SK-N-SH (cell line): ENCODE data around the gene PRKCI. TPM values are rescaled to one million over a fixed set of nuclear protein-coding genes. Genes with fewer than 3 reads are reported as not detected.

ENCODE experiments used
- CTCF ChIA-PET: fragments of 300-600, 350-600 bp; formaldehyde crosslinking; extraction: SDS; loops from one replicate; lab custom pipeline; 2021; lab: Yijun Ruan, JAX
- POLR2A ChIA-PET: fragments of 350-600 bp; sonication (Branson Sonifier 250); formaldehyde crosslinking; extraction: SDS; loops from one replicate; lab custom pipeline; 2020; ENCODE audit warnings: antibody characterized with exemption, inconsistent platforms; lab: Yijun Ruan, JAX
- DNase-seq: peaks from one replicate; pipeline ENCODE4 v3.0.0; 2012
- H2AFZ ChIP-seq: fragments of 200-600 bp; sonication (generic); 2 replicates; pipeline ENCODE4 v1.8.1; 2016; ENCODE audit warnings: antibody characterized with exemption, mild to moderate bottlenecking, low read depth
- H3F3A ChIP-seq: fragments of 200-600 bp; sonication (generic); replicated peaks from 2 replicates; pipeline ENCODE3; 2016; ENCODE audit warnings: antibody characterized with exemption, mild to moderate bottlenecking; ENCODE audit not compliant: insufficient read depth
- H3K27ac ChIP-seq, 2 experiments: fragments of 200-500 bp in 1 of 2; fragments of 200-600 bp in 1 of 2; sonication (Bioruptor generic) in 1 of 2; sonication (generic), shearing (Covaris generic) in 1 of 2; 2 replicates each; pipeline versions ENCODE4 v1.5.1 to v1.6.1; 2014 to 2016; ENCODE audit warnings: low read depth in 2 of 2, inconsistent platforms in 1 of 2, low read length in 1 of 2, mild to moderate bottlenecking in 1 of 2, mixed read lengths in 1 of 2
- H3K27me3 ChIP-seq: fragments of 200-600 bp; sonication (generic), shearing (Covaris generic); 2 replicates; pipeline ENCODE4 v1.6.1; 2016; ENCODE audit warnings: mixed run types; ENCODE audit not compliant: insufficient read depth
- H3K36me3 ChIP-seq, 2 experiments: fragments of 200-500 bp in 1 of 2; fragments of 200-600 bp in 1 of 2; sonication (Bioruptor generic) in 1 of 2; sonication (generic) in 1 of 2; replicated peaks in 1 of 2; 2 replicates each; pipeline versions ENCODE3 to v1.5.1; 2014 to 2016; ENCODE audit warnings: low read length in 1 of 2, mild to moderate bottlenecking in 1 of 2; ENCODE audit not compliant: insufficient read depth in 2 of 2, control insufficient read depth in 1 of 2
- H3K4me1 ChIP-seq, 2 experiments: fragments of 200-500 bp in 1 of 2; fragments of 200-600 bp in 1 of 2; sonication (Bioruptor generic) in 1 of 2; sonication (generic), shearing (Covaris generic) in 1 of 2; 2 replicates each; pipeline versions ENCODE4 v1.5.1 to v1.6.1; 2014 to 2016; ENCODE audit warnings: low read depth in 1 of 2, low read length in 1 of 2, mixed run types in 1 of 2; ENCODE audit not compliant: insufficient read depth in 2 of 2, control insufficient read depth in 1 of 2
- H3K4me2 ChIP-seq: fragments of 200-600 bp; sonication (generic), shearing (Covaris generic); 2 replicates; pipeline ENCODE4 v1.6.1; 2017; ENCODE audit warnings: mixed run types
- H3K4me3 ChIP-seq, 2 experiments: fragments of 200-500 bp in 1 of 2; fragments of 200-600 bp in 1 of 2; sonication (Bioruptor generic) in 1 of 2; sonication (generic), shearing (Covaris generic) in 1 of 2; 2 replicates each; pipeline versions ENCODE4 v1.5.1 to v1.8.1; 2014 to 2016; ENCODE audit warnings: low read depth in 2 of 2, inconsistent platforms in 1 of 2, low read length in 1 of 2, mild to moderate bottlenecking in 1 of 2, mixed read lengths in 1 of 2, moderate library complexity in 1 of 2
- H3K79me2 ChIP-seq: fragments of 200-600 bp; sonication (generic); 2 replicates; pipeline ENCODE4 v1.8.1; 2017; ENCODE audit warnings: mild to moderate bottlenecking; ENCODE audit not compliant: insufficient read depth
- H3K9ac ChIP-seq: fragments of 200-600 bp; sonication (generic); 2 replicates; pipeline ENCODE4 v1.6.1; 2017; ENCODE audit warnings: mixed run types
- H3K9me2 ChIP-seq: fragments of 200-600 bp; sonication (generic); 2 replicates; pipeline ENCODE4 v1.6.1; 2017; ENCODE audit warnings: mixed run types
- H3K9me3 ChIP-seq: fragments of 200-600 bp; sonication (generic); 2 replicates; pipeline ENCODE4 v1.6.1; 2017; ENCODE audit warnings: mixed run types, mild to moderate bottlenecking, moderate library complexity
- H4K20me1 ChIP-seq: fragments of 200-600 bp; sonication (generic); 2 replicates; pipeline ENCODE4 v1.6.1; 2017; ENCODE audit warnings: mild to moderate bottlenecking, mixed run types; ENCODE audit not compliant: insufficient read depth
- CHD2 ChIP-seq: fragments of 150-350 bp; IDR thresholded peaks from 2 replicates; pipeline ENCODE4 v1.6.1; 2018; ENCODE audit warnings: low read length; ENCODE audit not compliant: partially characterized antibody
- ELF1 ChIP-seq: IDR thresholded peaks from 2 replicates; pipeline ENCODE4 v1.4.0; 2012
- EP300 ChIP-seq, 2 experiments: IDR thresholded peaks; 2 replicates each; pipeline versions ENCODE4 v1.4.0 to v1.6.1; 2012; ENCODE audit warnings: borderline replicate concordance in 1 of 2, low read depth in 1 of 2, low read length in 1 of 2
- FOXM1 ChIP-seq: IDR thresholded peaks from 2 replicates; pipeline ENCODE4 v1.4.0; 2012; ENCODE audit warnings: low read depth, mild to moderate bottlenecking
- GABPA ChIP-seq: IDR thresholded peaks from 2 replicates; pipeline ENCODE4 v1.4.0; 2012; ENCODE audit warnings: low read depth, mild to moderate bottlenecking
- GATA2 ChIP-seq: sonication (generic); formaldehyde crosslinking; IDR thresholded peaks from 2 replicates; pipeline ENCODE4 v1.5.0; 2020; ENCODE audit warnings: mild to moderate bottlenecking, missing genetic modification reagents
- JUND ChIP-seq: IDR thresholded peaks from 2 replicates; pipeline ENCODE4 v1.4.0; 2012
- MXI1 ChIP-seq: IDR thresholded peaks from 2 replicates; pipeline ENCODE4 v1.6.1; 2012; ENCODE audit warnings: mild to moderate bottlenecking, low read depth, low read length, improper control_type of control experiment
- NRF1 ChIP-seq: IDR thresholded peaks from 2 replicates; pipeline ENCODE4 v1.6.1; 2012; ENCODE audit warnings: low read depth, mild to moderate bottlenecking, low read length
- POLR2AphosphoS5 ChIP-seq: IDR thresholded peaks from 2 replicates; pipeline ENCODE4 v1.6.1; 2012; ENCODE audit warnings: low read depth, low read length
- RAD21 ChIP-seq: IDR thresholded peaks from 2 replicates; pipeline ENCODE4 v1.6.1; 2012; ENCODE audit warnings: mild to moderate bottlenecking, low read length
- RCOR1 ChIP-seq: fragments of 150-350 bp; IDR thresholded peaks from 2 replicates; pipeline ENCODE4 v1.6.1; 2017; ENCODE audit warnings: antibody characterized with exemption, low read length
- RFX5 ChIP-seq: IDR thresholded peaks from 2 replicates; pipeline ENCODE4 v1.6.1; 2012; ENCODE audit warnings: mild to moderate bottlenecking, improper control_type of control experiment, low read length
- RXRA ChIP-seq: IDR thresholded peaks from 2 replicates; pipeline ENCODE4 v1.4.0; 2012; ENCODE audit warnings: low read depth, mild to moderate bottlenecking, borderline replicate concordance
- SIN3A ChIP-seq: IDR thresholded peaks from 2 replicates; pipeline ENCODE4 v1.6.1; 2012; ENCODE audit warnings: low read depth, mild to moderate bottlenecking, low read length, moderate library complexity, borderline replicate concordance
- TAF1 ChIP-seq: IDR thresholded peaks from 2 replicates; pipeline ENCODE4 v1.6.1; 2012; ENCODE audit warnings: low read depth, mild to moderate bottlenecking, low read length, moderate library complexity, borderline replicate concordance
- TEAD4 ChIP-seq: IDR thresholded peaks from 2 replicates; pipeline ENCODE4 v1.4.0; 2012; ENCODE audit warnings: mild to moderate bottlenecking, borderline replicate concordance; ENCODE audit not compliant: insufficient read depth
- YY1 ChIP-seq: IDR thresholded peaks from 2 replicates; pipeline ENCODE4 v1.4.0; 2012; ENCODE audit warnings: low read depth, mild to moderate bottlenecking
- WGBS: methylation state at CpG from one replicate; pipeline ENCODE4 v1.1.6; 2017; ENCODE audit warnings: low lambda C conversion rate; 5-methylcytosine and 5-hydroxymethylcytosine counted together
- polyA plus RNA-seq, 3 experiments: library from polyadenylated mRNA; depleted of rRNA; stranded (reverse); fragments of >200 nt; gene quantifications; 2 replicates each; pipeline ENCODE4 v1.2.3, GENCODE V29; 2012
- TF ChIP-seq, protein P1 (sequence below): IDR thresholded peaks from 2 replicates; pipeline ENCODE4 v1.4.0; 2012; ENCODE audit warnings: low read depth
- TF ChIP-seq, protein P2 (sequence below): IDR thresholded peaks from 2 replicates; pipeline ENCODE4 v1.6.1; 2012; ENCODE audit warnings: mild to moderate bottlenecking, low read depth, low read length, moderate library complexity

The PRKCI gene
- polyA plus RNA-seq, 1 of the 3 experiments (the other 2 are of a cell fraction) = 10.1 TPM

GRCh38 chr3:170278627-170279026 lies 56.4 kb downstream of the PRKCI start:
- ChIA-PET POLR2A (no interaction called here), CTCF (interaction anchor here (1.6 kb wide), 1 partner anchor 31 kb away, joined by 3 read pairs; no protein-coding TSS in a partner anchor)

DNA sequence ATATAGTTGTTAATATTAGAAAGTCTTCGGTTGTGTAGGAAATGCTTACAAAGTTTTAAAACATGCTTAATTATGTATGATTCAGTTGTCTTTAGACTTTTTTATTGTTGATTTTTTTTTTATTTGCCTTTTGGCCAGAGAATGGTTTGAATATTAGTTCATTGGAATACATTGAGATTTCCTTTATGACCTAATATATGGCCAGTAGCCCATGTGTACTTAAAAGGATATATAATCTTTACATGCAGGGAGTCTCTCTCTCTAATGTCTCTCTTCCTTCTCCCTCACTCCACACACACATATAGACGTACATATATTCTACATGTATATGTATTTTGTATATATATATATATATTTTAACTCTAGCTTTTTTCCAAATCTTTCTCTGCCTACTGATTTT lies 68.0 kb downstream of the PRKCI start:
- no peaks in the 10 kb centered on the region for H3K9me2 ChIP-seq
- no peak overlapping the region for H3K4me3 ChIP-seq
- H3K79me2 ChIP-seq = no peaks in the 10 kb centered on the region
- CTCF ChIA-PET = no interaction called here
- TF ChIP-seq ELF1 (no peak), SIN3A (no peak), CHD2 (no peak), RCOR1 (no peak), YY1 (no peak), RXRA (no peak), TAF1 (no peak), GATA2 (CRISPR knock-in tag) (no peak), MXI1 (no peak), JUND (no peak), FOXM1 (no peak), NRF1 (no peak), GABPA (no peak)
- TF ChIP-seq, protein P1, sequence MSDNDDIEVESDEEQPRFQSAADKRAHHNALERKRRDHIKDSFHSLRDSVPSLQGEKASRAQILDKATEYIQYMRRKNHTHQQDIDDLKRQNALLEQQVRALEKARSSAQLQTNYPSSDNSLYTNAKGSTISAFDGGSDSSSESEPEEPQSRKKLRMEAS = no peak
- TF ChIP-seq, protein P2, sequence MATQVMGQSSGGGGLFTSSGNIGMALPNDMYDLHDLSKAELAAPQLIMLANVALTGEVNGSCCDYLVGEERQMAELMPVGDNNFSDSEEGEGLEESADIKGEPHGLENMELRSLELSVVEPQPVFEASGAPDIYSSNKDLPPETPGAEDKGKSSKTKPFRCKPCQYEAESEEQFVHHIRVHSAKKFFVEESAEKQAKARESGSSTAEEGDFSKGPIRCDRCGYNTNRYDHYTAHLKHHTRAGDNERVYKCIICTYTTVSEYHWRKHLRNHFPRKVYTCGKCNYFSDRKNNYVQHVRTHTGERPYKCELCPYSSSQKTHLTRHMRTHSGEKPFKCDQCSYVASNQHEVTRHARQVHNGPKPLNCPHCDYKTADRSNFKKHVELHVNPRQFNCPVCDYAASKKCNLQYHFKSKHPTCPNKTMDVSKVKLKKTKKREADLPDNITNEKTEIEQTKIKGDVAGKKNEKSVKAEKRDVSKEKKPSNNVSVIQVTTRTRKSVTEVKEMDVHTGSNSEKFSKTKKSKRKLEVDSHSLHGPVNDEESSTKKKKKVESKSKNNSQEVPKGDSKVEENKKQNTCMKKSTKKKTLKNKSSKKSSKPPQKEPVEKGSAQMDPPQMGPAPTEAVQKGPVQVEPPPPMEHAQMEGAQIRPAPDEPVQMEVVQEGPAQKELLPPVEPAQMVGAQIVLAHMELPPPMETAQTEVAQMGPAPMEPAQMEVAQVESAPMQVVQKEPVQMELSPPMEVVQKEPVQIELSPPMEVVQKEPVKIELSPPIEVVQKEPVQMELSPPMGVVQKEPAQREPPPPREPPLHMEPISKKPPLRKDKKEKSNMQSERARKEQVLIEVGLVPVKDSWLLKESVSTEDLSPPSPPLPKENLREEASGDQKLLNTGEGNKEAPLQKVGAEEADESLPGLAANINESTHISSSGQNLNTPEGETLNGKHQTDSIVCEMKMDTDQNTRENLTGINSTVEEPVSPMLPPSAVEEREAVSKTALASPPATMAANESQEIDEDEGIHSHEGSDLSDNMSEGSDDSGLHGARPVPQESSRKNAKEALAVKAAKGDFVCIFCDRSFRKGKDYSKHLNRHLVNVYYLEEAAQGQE = no peak
- DNase-seq = no peak
- no peak overlapping the region for H3K4me2 ChIP-seq
- H2AFZ ChIP-seq = no peak overlapping the region
- no peaks in the 10 kb centered on the region for H3K27me3 ChIP-seq
- no peaks in the 10 kb centered on the region for H3K9me3 ChIP-seq
- POLR2A ChIA-PET = no interaction called here
- no peak overlapping the region for H3K9ac ChIP-seq
- 87% methylated on average over 2 of the region's 2 CpGs for WGBS
- no peaks in the 10 kb centered on the region for H3F3A ChIP-seq
- H3K4me1 ChIP-seq = no peaks in the 10 kb centered on the region
- no peak overlapping the region for H3K27ac ChIP-seq
- no peaks in the 10 kb centered on the region for H4K20me1 ChIP-seq
- H3K36me3 ChIP-seq = peaks cover 14 to 36% of the 10 kb centered on the region in 2 experiments

More at GRCh38 chr3:170278627-170279026, 56.4 kb downstream of the PRKCI start:
- Histone ChIP-seq H3K4me3 (no peak overlapping the region), H4K20me1 (no peaks in the 10 kb centered on the region), H3K9me2 (no peaks in the 10 kb centered on the region), H3K27me3 (no peaks in the 10 kb centered on the region), H3K9me3 (no peaks in the 10 kb centered on the region), H3K4me2 (no peak overlapping the region)
- 96% methylated on average over 1 of the region's 1 CpG for WGBS
- TF ChIP-seq SIN3A = no peak
- no peak for TF ChIP-seq RFX5
- TF ChIP-seq, protein P1 = no peak
- no peak for TF ChIP-seq TEAD4
- no peak for TF ChIP-seq RAD21
- no peak for TF ChIP-seq EP300 (IDR thresholded peaks at IDR 0.05; ENCODE audit: borderline replicate concordance in 1 of 2, low read depth in 1 of 2, low read length in 1 of 2)
- no peak for TF ChIP-seq POLR2AphosphoS5
- TF ChIP-seq, all 33 proteins: peak for 0
- H3K36me3 ChIP-seq = peaks cover 10 to 59% of the 10 kb centered on the region in 2 experiments
- no peak for DNase-seq
- no peak overlapping the region for H3K27ac ChIP-seq
- H3K79me2 ChIP-seq = no peaks in the 10 kb centered on the region
- H3F3A ChIP-seq = no peaks in the 10 kb centered on the region
- no peak overlapping the region for H3K9ac ChIP-seq
- H3K4me1 ChIP-seq = no peaks in the 10 kb centered on the region
- no peak overlapping the region for H2AFZ ChIP-seq
